ENCODE results near the gene CNTFR.

CNTFR gene

GRCh38 chr9:34590381-34591247, 1.1 kb upstream of the CNTFR start:
- DNase-seq (ENCODE audit: low spot score): no peak

GRCh38 chr9:34588671-34589635, 571 bp downstream of the CNTFR start:
- DNase-seq (ENCODE audit: low spot score): no peak

- DNase-seq (ENCODE audit: low spot score): no peak
Measured at GRCh38 chr9:34587271-34587670, 2.3 kb downstream of the CNTFR start.

- DNase-seq (ENCODE audit: low spot score): no peak
Measured at GRCh38 chr9:34585946-34586669, 3.4 kb downstream of the CNTFR start.

- no peak for DNase-seq (ENCODE audit: low spot score)
Measured at GRCh38 chr9:34584970-34585369, 4.6 kb downstream of the CNTFR start.

- DNase-seq (ENCODE audit: low spot score): no peak
Measured at GRCh38 chr9:34582787-34583186, 6.7 kb downstream of the CNTFR start.

GRCh38 chr9:34581318-34581717, 8.2 kb downstream of the CNTFR start:
- DNase-seq (ENCODE audit: low spot score): no peak

GRCh38 chr9:34580358-34580757, 9.2 kb downstream of the CNTFR start:
- DNase-seq (ENCODE audit: low spot score): no peak

- no peak for DNase-seq (ENCODE audit: low spot score)
Measured at GRCh38 chr9:34579808-34580163, 9.7 kb downstream of the CNTFR start.

GRCh38 chr9:34579104-34579807, 10.3 kb downstream of the CNTFR start:
- DNase-seq (ENCODE audit: low spot score): no peak

GRCh38 chr9:34578241-34579103, 11.1 kb downstream of the CNTFR start:
- DNase-seq (ENCODE audit: low spot score): no peak

GRCh38 chr9:34577400-34578240, 11.9 kb downstream of the CNTFR start:
- no peak for DNase-seq (ENCODE audit: low spot score)

- no peak for DNase-seq (ENCODE audit: low spot score)
Measured at GRCh38 chr9:34576597-34577399, 12.7 kb downstream of the CNTFR start.

GRCh38 chr9:34575862-34576596, 13.5 kb downstream of the CNTFR start:
- no peak for DNase-seq (ENCODE audit: low spot score)

- no peak for DNase-seq (ENCODE audit: low spot score)
Measured at GRCh38 chr9:34575241-34575640, 14.3 kb downstream of the CNTFR start.

GRCh38 chr9:34574571-34574970, 15.0 kb downstream of the CNTFR start:
- DNase-seq (ENCODE audit: low spot score): no peak

- no peak for DNase-seq (ENCODE audit: low spot score)
Measured at GRCh38 chr9:34573599-34574325, 15.8 kb downstream of the CNTFR start.

Data from HuH-7 (cell line).